Anterior cingulate cortex (tissue), 58 donors: Measurements from ENCODE around the gene ZBTB17.
"Not testable (repeated sequence)": the region's sequence is repeated elsewhere in the genome, so short reads cannot be mapped to it uniquely, and the experiment has no call there.

Experiments
- DNase-seq, 58 donors: peaks; one replicate each; lab custom pipeline; 2025; lab: John Stamatoyannopoulos, UW

Gene ZBTB17

DNA sequence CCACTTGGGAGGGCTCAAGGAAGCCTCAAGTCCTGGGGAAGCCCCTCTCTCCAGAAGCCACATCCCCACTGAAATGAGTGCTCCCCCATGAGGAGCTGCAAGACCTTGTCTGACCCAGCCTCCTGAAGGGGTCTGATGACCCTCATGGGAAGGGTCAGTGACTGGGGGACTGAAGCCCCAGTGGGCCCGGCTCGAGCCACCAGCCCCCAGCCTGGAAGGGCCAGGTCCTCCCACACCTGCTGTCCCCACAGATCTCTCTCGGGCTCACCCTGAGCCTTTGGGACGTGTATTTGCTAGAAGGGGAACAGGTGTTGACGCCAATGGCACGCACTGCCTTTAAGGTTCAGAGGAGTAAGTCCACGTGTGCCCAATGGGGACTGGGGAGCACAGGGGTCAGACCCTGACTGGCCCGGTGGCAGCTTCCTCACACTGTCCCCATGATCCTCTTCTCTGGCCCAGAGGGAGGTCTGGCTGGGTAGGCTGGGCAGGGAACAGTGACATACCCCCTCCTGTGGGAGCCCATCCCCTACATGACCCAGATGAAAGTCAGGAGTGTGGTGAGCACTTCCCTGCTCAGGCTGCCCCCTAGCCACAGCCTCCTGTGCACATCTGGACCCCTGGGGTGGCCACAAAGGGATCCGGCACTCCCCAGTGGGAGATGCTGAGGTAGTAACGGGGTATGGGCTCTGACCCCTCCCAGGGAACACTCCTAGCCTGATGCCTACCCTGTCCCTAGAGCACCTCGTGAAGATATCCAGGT, 15.7 kb upstream of the ZBTB17 start:
- no peak for DNase-seq

DNA sequence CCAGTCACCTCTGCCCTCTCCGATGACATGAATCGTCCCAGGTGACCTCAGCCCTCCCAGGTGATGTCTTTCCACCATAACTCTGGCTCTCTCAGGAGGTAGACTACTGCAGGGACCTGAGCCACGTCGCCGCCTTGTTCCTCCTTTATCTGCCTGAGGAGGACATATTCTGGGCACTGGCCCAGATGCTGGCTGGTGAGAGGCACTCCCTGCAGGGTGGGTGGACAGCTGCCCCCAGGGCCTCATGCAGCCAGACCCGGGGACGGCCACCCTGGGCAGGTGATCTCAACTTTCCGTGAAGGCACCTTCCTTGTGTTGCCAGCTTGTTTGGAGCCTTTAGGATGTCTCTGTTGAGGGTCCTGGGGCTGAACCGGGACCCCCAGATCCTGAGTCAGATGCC, 13.9 kb upstream of the ZBTB17 start:
- no peak for DNase-seq

DNA sequence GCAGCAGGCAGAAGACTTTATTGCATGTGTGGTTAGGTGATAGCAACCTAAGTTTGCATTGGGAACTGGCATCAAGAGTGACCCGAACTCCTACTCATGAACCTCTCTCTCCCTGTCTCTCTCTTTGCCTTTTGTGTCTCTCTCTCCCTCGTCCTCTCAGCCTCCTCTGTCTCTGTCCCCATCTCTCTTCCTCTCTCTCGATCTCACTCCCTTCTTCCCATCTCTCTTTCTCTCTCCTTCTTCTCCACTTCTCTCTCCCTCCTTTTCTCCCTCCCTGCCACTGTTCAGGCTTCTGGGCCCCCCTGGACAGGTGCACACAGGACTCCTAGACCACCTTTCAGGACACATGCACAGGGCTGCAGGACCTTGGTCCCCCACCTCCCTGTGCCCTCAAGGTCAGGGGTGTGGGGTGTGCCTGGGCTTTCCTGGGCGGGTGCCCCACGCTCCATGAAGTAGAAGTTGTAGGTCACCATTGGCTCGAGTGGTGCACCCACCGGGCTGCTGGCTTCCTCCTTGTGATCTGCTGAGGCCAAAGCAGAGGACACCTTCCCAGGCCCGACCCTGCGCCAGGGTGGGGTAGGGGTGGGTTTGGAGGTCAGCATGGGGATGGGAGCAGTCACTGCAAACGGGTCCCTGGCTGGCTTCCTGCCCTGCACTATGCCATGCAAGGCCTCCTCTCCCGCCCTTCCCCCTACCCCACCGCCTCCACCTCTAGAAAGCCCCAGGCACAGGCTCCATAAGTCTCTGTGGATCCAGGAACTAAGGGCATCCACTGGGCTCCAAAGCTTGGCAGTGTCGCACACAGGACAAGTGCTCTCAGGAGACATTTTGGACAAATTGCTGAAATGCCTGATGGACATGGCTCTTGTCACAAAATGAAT, 13.2 kb upstream of the ZBTB17 start:
- DNase-seq = no peak

DNA sequence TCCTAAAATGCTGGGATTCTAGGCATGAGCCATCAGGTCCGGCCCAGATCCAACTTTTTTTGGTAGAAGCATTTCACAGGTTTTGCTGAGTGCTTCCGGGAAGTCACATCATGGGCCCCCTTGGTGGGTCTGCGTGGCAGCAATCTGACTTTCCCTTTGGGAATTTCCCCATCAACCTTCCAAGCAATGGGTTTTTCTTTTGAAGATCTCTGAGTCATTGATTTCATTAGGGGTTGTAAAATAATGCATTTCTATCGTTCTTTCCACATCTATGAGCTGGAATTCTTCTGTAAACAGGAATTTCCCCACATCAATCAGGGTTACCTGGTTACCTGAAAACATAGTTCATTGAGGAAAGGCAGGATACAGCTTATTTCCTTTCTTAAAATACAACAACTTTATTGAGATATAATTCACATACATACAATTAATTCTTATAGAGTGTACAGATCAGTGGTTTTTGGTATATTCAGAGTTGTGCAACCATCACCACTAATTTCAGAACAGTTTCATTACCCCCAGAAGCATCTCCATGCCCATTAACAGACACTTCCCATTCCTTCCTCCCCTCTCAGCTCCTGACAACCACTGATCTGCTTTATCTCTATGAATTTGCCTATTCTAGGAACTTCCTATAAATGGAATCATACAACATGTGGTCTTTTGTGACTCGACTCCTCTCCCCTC, 9.9 kb upstream of the ZBTB17 start:
- no peak for DNase-seq

DNA sequence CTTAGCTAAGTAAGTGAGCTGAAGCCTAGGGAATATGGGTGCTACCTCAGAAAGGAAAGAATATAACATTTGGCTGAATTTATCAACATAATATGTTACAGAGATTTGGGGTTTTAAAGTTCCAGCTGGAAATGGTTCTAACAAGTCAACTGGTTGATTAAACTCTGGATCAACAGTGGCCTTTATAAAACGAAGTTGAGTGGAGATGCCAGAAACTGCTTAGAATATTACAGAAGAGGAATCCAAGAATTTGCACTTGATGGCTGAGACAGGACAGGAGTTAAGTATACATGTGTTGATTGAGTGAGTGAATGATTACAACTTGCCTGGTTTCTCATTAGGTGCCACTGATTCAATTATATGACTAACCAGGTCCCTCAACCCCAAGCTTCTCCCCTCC, 7.4 kb upstream of the ZBTB17 start:
- DNase-seq = no peak

DNA sequence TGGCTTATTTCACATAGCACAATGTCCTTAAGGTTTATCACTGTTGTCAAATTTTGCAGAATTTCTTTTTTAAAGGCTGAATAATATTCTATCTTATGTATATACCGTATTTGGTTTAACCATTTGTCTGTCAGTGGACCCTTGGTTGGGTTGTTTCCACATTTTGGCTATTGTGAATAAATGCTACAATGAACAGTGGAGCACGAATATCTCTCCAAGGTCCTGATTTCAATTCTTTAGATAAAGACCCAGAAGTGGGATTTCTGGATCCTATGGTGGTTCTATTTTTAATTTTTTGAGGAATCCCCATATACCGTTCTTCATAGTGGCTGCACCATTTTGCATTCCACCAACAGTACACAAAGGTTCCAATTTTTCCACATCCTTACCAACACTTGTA, 5.8 kb upstream of the ZBTB17 start:
- DNase-seq = no peak

DNA sequence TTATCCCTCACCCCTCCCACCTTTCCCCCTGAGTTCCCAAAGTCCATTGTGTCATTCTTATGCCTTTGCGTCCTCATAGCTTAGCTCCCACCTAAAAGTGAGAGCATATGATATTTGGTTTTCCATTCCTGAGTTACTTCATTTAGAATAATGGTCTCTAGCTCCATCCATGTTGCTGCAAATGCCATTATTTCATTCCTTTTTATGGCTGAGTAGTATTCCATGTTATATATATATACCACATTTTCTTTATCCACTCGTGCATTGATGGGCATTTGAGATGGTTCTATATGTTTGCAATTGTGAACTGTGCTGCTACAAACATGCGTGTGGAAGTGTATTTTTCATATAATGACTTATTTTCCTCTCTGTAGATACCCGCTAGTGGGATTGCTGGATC, 2.0 kb upstream of the ZBTB17 start:
- not testable (repeated sequence) for DNase-seq

DNA sequence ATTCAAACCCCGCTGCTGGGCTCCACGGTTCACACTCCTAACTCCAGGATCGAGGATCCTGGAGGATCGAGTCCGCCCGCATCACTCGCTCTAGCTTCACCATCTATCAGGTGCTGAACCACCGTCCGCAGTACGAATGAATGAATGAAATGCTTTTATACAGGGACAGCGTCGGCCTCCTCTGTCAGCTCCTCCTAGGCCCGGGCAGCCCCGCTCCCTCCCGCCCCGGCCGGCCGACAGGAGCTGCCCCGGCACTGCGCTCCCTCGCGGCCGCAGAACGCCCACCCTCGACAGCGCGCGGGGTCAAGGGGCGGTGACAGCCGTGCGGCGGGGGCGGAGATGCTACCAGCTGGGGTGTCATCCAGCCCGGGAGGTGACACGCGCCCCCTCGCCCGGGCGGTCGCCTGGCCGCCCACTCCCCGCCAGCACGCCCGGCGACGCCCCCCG, 520 bp downstream of the ZBTB17 start:
- DNase-seq = peak in 51 of 58 donors; percentile 23 to 87 (median 70)

DNA sequence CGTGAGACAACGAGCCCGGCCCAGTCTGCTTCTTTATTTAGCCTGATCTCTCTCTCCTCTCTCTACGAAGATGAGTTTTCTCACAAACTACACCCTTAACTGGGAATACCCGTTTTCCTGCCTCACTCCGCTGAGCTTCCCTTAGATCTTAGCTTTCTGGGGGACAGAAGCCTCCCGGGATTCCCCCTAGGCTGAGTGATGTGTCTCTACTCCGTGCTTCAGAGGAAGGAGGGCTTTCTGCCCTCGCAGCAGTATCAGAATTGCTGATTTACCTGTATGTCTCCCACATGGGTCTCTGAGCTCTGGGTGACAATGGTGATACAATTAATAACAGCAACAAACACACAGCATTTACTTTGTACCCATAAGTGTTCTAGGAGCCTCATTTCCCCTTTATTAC, 1.0 kb downstream of the ZBTB17 start:
- DNase-seq = no peak

DNA sequence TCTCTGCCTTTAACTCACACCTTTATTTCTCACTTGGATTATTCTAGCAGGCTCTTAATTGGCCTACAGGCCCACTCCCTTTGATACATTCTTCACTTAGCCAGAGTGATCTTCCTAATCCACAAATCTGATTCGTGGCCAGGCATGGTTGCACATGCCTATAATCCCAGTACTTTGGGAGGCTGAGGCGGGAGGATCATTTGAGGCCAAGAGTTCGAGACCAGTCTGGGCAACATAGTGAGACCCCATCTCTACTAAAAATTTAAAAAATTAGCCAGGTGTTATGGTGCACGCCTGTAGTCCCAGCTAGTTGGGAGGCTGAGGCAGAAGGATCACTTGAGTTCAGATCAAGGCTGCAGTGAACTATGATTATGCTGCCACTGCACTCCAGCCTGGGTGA, 2.1 kb downstream of the ZBTB17 start:
- DNase-seq = no peak

DNA sequence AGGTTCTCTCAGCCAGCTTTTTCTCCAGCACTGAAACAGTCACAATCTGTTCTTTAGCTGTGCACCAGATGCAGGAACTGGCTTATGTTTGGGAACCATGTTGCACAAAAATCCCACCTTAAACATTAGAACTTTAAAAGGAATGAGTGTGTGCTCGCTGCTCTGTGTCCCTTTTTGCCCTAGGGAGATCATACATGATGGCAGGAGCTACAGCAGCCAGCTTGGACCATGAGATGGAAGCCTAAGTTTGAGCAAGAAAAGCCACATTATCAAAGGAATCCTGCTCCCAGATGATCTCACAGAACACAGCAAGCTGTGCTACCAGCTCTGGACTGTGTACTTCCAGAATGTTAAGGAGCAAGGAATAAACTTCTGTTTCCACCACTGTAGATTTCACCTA, 3.5 kb downstream of the ZBTB17 start:
- DNase-seq = no peak

DNA sequence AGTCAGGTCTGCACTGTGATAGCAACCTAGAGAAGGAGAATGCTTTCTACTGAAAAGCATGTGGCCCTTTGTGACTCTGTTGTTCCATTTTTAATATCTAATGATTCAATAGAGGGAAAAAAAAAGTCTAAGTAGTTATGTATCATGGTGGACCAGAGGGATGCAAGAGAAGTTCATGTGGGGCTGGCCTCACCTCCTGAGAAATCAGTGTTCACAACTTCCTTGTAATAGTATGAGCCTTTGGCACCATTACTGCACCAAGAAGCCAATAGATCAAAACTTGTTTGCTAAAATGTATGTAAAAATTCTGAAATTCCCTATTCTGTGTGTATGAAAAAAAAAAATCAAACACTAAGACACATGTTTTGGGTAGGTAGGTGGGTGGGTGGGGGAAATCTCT, 5.0 kb downstream of the ZBTB17 start:
- no peak for DNase-seq

DNA sequence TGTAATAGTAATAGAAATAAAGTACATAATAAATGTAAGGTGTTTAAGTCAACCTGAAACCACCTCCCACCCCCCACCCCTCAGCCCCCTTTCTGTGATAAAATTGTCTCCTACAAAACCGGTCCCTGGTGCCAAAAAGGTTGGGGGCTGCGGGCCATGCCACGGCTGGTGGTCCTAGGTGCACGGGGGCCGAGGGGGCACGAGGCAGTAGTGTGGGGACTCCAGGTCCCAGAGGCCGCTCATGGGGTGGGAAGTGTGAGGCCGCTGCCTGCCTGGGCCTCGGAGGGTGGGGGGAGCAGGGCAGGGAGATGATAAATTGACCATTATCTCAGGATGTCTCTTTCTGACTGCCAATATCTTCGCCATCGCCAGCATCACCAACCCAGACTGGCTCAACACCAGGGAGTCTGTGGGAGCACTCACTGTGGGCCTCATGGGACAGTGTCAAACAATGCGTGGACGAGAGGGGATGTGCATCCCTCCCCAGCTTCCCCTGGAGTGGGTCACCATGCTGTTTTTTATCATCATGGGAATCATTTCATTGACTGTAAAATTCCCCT, 6.5 kb downstream of the ZBTB17 start:
- no peak for DNase-seq

DNA sequence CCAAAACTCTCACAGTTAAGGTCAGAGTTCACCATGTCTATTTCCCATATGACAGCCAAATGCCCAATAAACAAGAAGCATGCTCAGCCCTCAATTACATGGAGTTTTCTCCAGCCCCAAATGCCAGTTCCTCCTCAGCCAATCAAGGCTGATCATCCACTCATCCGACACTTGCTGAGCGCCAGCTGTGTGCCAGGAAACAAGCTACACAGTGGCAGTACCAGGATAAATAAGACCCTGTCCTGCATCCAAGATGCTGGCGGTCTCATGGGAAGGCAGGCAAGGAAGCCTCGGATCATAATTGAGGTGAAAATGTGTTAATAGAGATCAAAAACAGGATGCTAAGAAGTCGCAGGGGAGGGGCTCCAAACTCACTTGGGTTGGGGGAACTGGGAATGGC, 7.7 kb downstream of the ZBTB17 start:
- peak in 6 of 58 donors; percentile 27 to 51 (median 31) for DNase-seq

DNA sequence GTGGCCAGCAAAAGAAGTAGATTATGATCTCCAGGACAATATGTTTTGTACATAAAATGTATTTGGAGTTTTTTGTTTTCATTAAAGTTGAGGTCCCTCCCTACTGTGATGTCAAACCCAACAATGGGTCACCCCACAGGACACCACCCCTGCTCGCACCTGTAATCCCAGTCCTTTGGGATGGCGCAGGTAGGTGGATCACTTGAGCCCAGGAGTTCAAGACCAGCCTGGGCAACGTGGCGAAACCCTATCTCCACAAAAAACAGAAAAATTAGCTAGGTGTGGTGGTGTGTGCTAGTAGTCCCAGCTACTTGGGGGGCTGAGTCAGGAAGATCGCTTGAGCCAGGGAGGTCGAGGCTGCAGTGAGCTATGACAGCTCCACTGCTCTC, 9.0 kb downstream of the ZBTB17 start:
- DNase-seq = no peak

DNA sequence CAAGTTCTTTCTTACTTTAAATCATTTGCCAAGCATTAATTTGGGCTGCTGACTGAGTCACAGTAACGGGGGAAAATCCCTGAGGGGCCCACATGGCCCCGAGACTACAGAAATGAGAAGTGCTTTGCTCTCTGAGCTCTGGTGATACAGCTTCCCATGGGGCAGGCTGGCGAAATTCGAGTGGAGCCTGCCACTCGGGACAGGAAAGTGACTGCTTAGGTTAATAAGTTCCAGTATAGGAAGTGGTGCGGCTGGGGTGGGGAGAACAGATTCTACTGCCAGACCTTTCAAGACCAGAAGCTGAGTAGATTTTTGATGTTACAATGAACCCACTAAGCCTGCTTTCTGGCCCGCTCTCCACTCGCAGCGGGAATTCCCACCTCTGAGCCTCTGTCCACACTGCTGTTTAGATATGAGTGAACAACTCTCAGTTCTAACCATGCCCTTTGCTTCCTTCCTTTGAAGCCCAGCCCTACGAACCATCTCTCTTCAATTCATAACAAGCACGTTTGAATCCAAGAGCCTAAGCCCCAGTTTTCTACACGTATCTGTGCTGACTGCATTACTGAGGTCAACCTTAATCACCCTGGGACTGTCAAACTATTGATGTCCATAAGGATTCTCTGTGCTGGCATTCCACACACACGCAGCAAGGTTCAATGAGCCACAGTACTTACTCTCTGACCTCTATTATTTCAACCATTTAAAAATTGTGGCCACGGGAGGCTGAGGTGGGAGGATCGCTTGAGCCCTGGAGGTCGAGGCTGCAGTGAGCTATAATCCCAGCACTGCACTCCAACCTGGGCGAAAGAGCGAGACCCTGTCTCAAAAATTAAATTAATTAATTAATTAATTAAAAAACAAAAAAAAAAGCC, 9.6 kb downstream of the ZBTB17 start:
- peak in 13 of 58 donors; percentile 11 to 54 (median 31) for DNase-seq

DNA sequence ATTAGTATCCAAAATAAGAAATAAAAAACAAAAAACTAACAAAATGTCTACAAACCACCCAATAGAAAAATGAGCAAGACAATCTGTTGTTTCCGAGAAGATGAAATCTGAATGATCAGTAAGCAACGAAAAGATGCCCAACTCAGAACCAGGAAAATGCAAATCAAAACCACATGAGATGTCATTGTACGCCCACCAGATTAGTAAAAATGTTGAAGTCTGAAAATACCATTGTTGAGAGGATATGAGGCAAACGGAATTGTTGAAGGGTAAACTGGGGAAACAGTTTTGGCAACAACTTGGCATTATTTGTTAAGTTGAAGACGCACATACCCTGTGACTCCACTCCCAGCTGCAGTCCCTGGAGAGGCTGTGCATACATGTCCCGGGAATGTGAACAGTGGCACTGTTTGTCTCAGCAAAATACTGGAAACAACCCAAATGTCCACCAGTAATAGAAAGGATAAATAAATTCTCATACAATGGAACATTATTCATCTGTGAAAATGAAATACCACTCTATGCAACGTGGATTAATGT, 10.6 kb downstream of the ZBTB17 start:
- peak in 37 of 58 donors; percentile 11 to 84 (median 52) for DNase-seq

DNA sequence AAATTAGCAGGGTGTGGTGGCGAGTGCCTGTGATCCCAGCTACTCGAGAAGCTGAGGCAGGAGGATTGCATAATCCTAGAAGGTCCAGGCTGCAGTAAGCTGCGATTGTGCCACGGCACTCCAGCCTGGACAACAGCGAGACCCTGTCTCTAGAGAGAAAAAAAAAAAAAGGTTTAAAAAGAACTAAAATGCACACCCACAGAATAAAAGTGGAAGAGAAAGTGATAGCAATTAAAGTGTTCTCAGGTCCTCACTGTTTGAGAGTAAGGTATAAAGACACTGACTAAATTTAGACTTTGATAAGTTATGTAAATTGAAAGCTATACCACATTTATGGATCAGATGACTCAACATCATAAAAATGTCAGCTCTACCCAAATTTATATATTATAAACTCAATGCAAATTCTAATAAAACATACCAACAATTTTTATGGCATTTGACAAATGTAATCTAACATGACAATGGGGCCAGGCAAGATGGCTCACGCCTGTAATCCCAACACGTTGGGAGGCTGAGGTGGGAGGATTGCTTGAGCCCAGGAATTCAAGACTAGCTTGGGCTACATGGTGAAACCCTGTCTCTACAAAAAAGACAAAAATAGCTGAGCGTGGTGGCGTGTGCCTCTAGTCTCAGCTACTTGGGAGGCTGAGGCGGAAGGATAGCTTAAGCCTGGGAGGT, 11.8 kb downstream of the ZBTB17 start:
- DNase-seq = no peak
